Hematopoietic multipotent progenitor cell treated with erythropoietin and hydrocortisone succinate and interleukin-3 and kit ligand, for 4 days (in vitro differentiated cells): ENCODE results near the gene GNPTG.
A peak's percentile ranks its signal among the peaks of the same experiment; 100 is the strongest.

Experiments used
- DNase-seq: peaks from one replicate; pipeline ENCODE4 v3.0.0-alpha.2; 2015

Gene GNPTG

DNA sequence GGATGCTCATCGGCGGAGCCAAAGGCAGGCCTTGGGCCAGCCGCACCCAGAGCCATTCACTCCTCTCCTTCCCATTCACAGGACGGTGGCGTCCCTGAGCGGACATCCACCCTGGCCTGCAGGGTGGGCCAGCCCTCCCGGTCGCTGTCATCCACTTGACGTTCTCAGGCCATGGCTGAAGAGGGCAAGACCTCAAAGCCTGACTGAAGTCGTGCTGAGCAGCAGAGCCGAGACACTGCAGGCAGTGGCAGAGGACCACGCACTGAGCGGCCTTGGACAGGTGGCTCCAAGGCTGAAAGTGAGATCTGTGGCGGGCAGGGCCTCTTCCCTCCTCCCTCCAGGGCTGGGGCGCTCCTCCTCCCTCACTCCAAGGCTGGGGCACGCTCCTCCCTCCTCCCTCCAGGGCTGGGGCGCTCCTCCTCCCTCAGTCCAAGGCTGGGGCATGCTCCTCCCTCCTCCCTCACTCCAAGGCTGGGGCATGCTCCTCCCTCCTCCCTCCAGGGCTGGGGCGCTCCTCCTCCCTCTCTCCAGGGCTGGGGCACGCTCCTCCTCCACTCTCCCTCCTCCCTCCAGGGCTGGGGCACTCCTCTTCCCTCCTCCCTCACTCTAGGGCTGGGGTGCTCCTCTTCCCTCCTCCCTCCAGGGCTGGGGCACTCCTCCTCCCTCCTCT lies 24.1 kb downstream of the GNPTG start:
- DNase-seq: no peak

- no peak for DNase-seq
Measured at GRCh38 chr16:1377406-1378010, 25.8 kb downstream of the GNPTG start.

DNA sequence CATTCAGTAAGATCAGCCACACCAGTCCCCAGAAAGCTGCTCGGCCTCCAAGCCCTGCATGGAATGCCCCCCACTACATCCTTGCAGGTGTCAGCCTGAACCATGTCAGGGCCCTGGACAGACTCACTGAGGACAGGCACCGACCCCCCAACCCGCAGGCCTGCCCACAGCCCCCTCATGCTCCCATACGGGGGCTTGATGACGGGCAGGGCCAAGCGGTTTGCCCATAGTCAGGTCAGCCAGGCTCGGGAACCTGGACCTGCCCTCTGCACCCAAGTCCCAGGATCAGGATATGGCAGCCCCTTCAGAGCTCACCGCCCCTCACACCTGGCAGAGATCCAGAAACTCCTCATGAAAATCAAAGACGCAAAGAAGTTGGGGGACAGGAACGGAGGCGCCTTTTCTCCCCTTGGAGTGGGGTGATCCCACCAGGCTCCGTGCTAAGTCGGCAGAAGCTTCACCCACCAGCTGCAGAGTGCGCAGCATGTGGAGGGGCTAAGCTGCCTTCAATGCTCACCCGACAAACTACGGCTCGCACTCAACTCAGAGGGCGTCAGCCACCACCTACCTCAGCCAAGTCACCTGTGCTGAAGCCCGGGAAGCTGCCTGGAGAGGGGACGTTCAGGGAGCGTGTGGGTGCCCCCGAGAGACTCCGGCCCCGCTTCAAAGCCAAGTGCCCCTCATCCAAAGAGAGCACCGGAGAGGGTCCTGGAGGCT lies 26.5 kb downstream of the GNPTG start:
- DNase-seq: no peak

- DNase-seq: peak; percentile 87
Measured at GRCh38 chr16:1378804-1379303, 27.1 kb downstream of the GNPTG start.

- peak; percentile 84 for DNase-seq
Measured at GRCh38 chr16:1379304-1380076, 27.8 kb downstream of the GNPTG start.

GRCh38 chr16:1380195-1380594 lies 28.5 kb downstream of the GNPTG start:
- no peak for DNase-seq

- peak; percentile 56 for DNase-seq
Measured at GRCh38 chr16:1381612-1382406, 30.1 kb downstream of the GNPTG start.

GRCh38 chr16:1383556-1383955 lies 31.8 kb downstream of the GNPTG start:
- DNase-seq: no peak

DNA sequence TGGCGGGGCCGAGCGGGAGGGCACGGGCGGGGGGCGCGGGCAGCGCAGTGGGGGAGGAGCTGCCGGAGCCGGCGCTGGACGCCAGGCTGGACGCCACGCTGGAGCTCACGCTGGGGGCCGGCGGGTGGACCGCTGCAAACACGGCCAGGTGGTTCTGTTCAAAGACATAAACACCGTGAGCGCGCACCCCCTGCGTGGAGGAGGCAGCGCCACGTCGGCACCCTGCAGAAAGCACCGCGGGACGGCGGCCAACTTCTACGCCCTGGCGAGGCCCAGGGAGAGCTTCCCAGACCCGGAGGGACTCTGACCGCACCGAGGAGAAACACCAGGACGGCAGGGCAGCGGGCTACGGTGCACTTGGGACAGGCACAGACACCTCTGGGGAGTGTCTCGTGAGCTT lies 33.5 kb downstream of the GNPTG start:
- no peak for DNase-seq

DNA sequence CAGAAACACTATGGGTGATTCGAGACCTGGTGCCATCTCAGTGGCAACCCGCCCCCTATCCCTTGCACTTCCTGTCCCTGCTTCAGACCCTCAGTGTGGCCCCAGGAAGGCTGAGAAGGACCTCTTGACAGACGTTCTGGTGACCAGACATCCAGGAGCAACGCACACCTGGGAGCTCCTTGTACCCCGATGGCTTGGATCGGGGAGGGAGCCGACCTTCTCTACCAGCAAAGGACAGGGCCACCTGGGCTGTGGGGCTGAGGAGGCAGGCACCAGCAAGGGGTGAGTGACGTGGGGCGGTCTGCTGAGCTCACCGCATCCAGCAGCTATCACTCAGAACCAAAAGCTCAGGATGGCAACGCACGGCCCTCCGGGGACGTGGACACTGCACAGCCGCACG lies 35.6 kb downstream of the GNPTG start:
- DNase-seq: no peak

- DNase-seq: no peak
Measured at GRCh38 chr16:1389762-1390161, 38.0 kb downstream of the GNPTG start.

GRCh38 chr16:1390239-1390779 lies 38.6 kb downstream of the GNPTG start:
- no peak for DNase-seq

- no peak for DNase-seq
Measured at GRCh38 chr16:1392826-1393225, 41.1 kb downstream of the GNPTG start.

DNA sequence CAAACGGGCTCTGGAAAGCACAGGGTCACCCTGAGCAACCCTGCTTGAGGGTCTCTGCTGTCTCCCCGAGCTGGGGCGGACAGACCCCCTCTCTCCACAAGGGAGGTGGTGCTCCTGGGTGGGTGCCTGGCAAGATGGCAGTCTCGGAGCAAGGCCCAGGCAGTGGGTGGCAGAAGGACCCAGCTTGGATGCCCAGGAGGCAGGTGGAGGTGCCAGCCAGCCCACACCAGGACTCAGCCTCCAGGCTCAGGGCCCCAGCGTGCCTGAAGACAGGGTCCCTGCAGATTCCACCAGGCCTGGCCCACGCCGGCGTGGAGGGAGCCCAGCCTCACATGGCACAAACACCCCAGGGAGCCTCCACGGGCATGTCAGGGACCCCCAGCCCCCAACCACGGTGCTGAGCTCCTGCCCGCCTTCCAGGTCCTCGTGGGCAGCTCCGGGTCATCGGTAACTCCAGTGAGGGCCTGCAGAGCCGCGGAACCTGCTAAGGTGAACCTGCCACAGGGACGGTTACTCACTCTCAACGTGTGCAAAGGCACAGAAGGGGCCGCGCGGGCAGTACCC lies 42.0 kb downstream of the GNPTG start:
- no peak for DNase-seq

DNA sequence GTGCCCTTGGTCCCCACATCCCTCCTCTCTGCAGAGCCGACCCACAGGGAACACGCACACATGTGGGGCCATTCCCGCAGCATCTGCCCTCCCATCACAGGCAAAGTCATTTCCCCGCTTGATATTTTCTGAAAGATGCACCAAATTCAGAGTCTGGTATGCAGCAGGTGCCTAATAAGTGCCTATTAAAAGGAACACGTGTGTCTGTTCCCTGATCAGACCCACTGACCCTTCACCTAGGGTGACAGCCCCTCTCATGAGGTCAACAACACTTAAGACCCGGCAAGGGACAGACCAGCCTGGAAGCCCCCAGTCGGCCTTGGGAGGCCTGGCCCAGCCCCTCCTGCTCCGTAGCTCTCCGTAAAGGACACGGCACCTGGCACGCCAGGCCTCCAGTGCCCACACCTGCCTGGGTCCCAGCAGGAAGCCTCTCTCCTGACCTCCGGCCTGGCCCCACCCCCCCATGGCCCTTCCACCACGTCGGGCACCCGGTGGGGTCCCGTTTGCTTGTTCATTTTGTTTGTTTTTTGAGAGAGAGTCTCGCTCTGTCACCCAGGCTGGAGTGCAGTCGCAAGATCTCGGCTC lies 42.7 kb downstream of the GNPTG start:
- DNase-seq: no peak

DNA sequence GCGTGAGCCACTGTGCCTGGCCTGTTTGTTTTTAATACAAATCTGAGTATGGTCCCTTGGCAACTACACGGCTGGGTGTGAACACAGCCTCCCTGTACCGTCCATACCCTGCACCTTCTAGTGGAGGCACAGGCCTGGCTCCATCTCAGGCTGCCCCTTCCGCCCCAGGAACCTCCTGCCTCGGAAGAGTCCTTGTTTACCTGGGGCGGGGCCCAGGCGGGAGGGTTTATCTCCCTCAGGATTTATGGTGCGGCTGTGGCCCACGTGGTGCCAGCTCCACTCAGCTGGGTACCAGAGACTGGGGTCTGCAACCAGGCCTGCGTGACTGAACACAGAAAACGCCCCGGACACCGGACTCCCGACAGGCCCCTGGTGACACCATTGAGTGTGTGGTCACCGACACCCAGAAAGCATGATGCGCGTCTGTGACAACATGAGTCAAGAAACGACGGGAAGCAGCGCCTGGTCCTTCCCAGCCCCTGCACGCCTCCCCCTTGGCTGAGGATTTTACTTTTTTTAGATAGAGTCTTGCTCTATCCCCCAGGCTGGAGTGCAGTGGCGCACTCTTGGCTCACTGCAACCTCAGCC lies 43.8 kb downstream of the GNPTG start:
- no peak for DNase-seq

- DNase-seq: no peak
Measured at GRCh38 chr16:1397779-1398178, 46.0 kb downstream of the GNPTG start.

GRCh38 chr16:1398351-1398750 lies 46.6 kb downstream of the GNPTG start:
- DNase-seq: no peak

DNA sequence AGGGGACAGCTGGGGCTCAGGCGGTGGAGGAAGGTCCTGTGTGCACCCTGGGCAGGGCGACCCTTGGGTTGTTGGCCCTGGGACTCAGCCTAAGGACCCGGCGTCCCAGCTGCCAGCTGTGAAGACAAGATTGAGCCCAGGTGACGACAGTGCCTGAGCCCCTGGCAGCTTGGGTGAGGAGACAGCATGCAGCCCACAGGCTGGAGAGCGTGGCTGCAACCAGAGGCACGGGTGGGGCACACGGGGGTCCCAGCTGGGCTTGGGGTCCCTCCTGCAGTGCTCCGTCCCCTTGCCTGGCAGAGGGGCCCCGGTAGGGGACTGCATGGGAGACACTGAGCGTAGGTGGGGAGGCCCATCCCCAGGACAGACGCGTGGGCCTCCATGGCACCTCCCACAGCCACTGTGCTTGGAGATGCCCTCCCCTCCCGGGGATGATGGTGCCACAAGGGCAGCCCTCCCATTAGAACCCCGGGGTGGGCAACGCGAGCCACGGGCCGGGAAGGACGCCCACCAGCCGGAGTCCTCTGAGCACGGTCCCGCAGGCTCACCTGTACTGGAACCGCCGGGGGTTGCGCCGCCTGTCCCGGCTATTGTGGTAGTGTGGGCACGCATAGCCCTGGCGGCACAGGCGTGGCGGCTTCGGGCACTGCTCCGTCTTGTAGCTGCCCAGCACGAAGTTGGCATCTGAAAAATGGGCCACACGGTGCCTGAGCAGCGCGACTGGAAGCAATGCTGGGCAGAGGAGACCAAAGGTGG lies 47.3 kb downstream of the GNPTG start:
- no peak for DNase-seq

GRCh38 chr16:1401061-1401757 lies 49.5 kb downstream of the GNPTG start:
- no peak for DNase-seq
